Measurements from ENCODE around the gene SPATA33.
A peak's percentile ranks its signal among the peaks of the same experiment; 100 is the strongest.

SPATA33 gene

GRCh38 chr16:89657442-89658220 lies at the start of gene SPATA33, which contains the start of gene CHMP1A:
TSS of gene SPATA33 (plus strand) at chr16:89657836. CDS start at chr16:89657912, 76 bp downstream.
TSS of gene CHMP1A (minus strand) at chr16:89657708. CDS start at chr16:89657588, 120 bp downstream.
- DNase-seq (ENCODE audit: low read depth, low spot score): peak; percentile 64

- no peak for DNase-seq (ENCODE audit: low read depth, low spot score)
These were observed 49.5 kb upstream of the SPATA33 start for GRCh38 chr16:89607937-89608740.

GRCh38 chr16:89610108-89610453 lies 47.6 kb upstream of the SPATA33 start:
- DNase-seq (ENCODE audit: low read depth, low spot score): no peak

GRCh38 chr16:89612415-89613166 lies 45.0 kb upstream of the SPATA33 start:
- DNase-seq (ENCODE audit: low read depth, low spot score): no peak

- DNase-seq (ENCODE audit: low read depth, low spot score): no peak
These were observed 44.2 kb upstream of the SPATA33 start, which contains the start of gene DPEP1 for GRCh38 chr16:89613231-89613953. TSS of gene DPEP1 (plus strand) at chr16:89613642. CDS start at chr16:89630411, 16,769 bp downstream.

GRCh38 chr16:89613954-89614459 lies 43.6 kb upstream of the SPATA33 start:
- no peak for DNase-seq (ENCODE audit: low read depth, low spot score)

- DNase-seq (ENCODE audit: low read depth, low spot score): no peak
These were observed 42.5 kb upstream of the SPATA33 start for GRCh38 chr16:89615176-89615575.

GRCh38 chr16:89615596-89616090 lies 42.0 kb upstream of the SPATA33 start:
- DNase-seq (ENCODE audit: low read depth, low spot score): no peak

- DNase-seq (ENCODE audit: low read depth, low spot score): no peak
These were observed 41.0 kb upstream of the SPATA33 start for GRCh38 chr16:89616623-89617022.

GRCh38 chr16:89617036-89617435 lies 40.6 kb upstream of the SPATA33 start:
- no peak for DNase-seq (ENCODE audit: low read depth, low spot score)

GRCh38 chr16:89618109-89618998 lies 39.3 kb upstream of the SPATA33 start:
- no peak for DNase-seq (ENCODE audit: low read depth, low spot score)

GRCh38 chr16:89619840-89620239 lies 37.8 kb upstream of the SPATA33 start:
- DNase-seq (ENCODE audit: low read depth, low spot score): no peak

GRCh38 chr16:89620406-89620841 lies 37.2 kb upstream of the SPATA33 start:
- no peak for DNase-seq (ENCODE audit: low read depth, low spot score)

GRCh38 chr16:89621136-89621697 lies 36.4 kb upstream of the SPATA33 start:
- no peak for DNase-seq (ENCODE audit: low read depth, low spot score)

GRCh38 chr16:89621698-89622409 lies 35.8 kb upstream of the SPATA33 start:
- DNase-seq (ENCODE audit: low read depth, low spot score): no peak

GRCh38 chr16:89623511-89624261 lies 34.0 kb upstream of the SPATA33 start:
- DNase-seq (ENCODE audit: low read depth, low spot score): no peak

GRCh38 chr16:89624777-89625761 lies 32.6 kb upstream of the SPATA33 start:
- DNase-seq (ENCODE audit: low read depth, low spot score): no peak

All from smooth muscle cell of the brain vasculature (primary cell).